HEK293 (cell line): Measurements from ENCODE around the gene KLK15.
A peak's percentile ranks its signal among the peaks of the same experiment; 100 is the strongest.

Source experiments
- CTCF ChIA-PET: fragments of 350-600 bp; formaldehyde crosslinking; extraction: SDS; loops from one replicate; lab custom pipeline; 2021; ENCODE audit warnings: antibody characterized with exemption; lab: Yijun Ruan, JAX
- POLR2A ChIA-PET: fragments of 300-600 bp; formaldehyde crosslinking; extraction: SDS; loops from one replicate; lab custom pipeline; 2020; ENCODE audit warnings: antibody characterized with exemption, inconsistent platforms; lab: Yijun Ruan, JAX
- H3K27ac ChIP-seq: fragments of 200-500 bp; sonication (Bioruptor generic); 2 replicates; pipeline ENCODE4 v1.5.1; 2014; ENCODE audit warnings: low read depth, low read length, control low read depth, inconsistent platforms; ENCODE audit errors: extremely low read depth
- H3K36me3 ChIP-seq, 2 experiments: fragments of 200-500 bp in 1 of 2; sonication (Bioruptor generic) in 1 of 2; 1 replicate in 1 of 2; 2 replicates in 1 of 2; pipeline ENCODE4 v1.5.1; 2014 to 2017; ENCODE audit warnings: inconsistent platforms in 2 of 2, low read length in 2 of 2; ENCODE audit not compliant: control insufficient read depth in 2 of 2, insufficient read depth in 1 of 2
- H3K4me1 ChIP-seq: fragments of 200-500 bp; sonication (Bioruptor generic); 2 replicates; pipeline ENCODE4 v1.5.1; 2014; ENCODE audit warnings: mild to moderate bottlenecking, low read length, inconsistent platforms; ENCODE audit not compliant: control insufficient read depth, insufficient read depth
- H3K4me3 ChIP-seq: 2 replicates; pipeline ENCODE4 v1.5.1; 2011; ENCODE audit warnings: low read depth, mild to moderate bottlenecking, control low read depth, low read length, moderate library complexity
- H3K9me3 ChIP-seq: fragments of 200-500 bp; sonication (Bioruptor generic); 2 replicates; pipeline ENCODE4 v1.5.1; 2014; ENCODE audit warnings: low read depth, low read length, inconsistent platforms; ENCODE audit not compliant: control insufficient read depth, insufficient read depth
- BCL11A ChIP-seq: fragments of 450-650 bp; formaldehyde crosslinking; IDR thresholded peaks from 2 replicates; pipeline ENCODE4 v1.5.1; 2016; ENCODE audit warnings: low read depth, missing biosample characterization, missing genetic modification characterization
- BCL11B ChIP-seq: fragments of 450-650 bp; formaldehyde crosslinking; IDR thresholded peaks from 2 replicates; pipeline ENCODE4 v1.5.1; 2016; ENCODE audit warnings: low read depth, missing biosample characterization, missing genetic modification characterization
- HIC1 ChIP-seq: fragments of 450-650 bp; formaldehyde crosslinking; IDR thresholded peaks from 2 replicates; pipeline ENCODE4 v1.5.1; 2016; ENCODE audit warnings: missing biosample characterization, missing genetic modification characterization
- PRDM1 ChIP-seq: fragments of 450-650 bp; formaldehyde crosslinking; IDR thresholded peaks from 2 replicates; pipeline ENCODE4; 2016; ENCODE audit warnings: missing biosample characterization, missing genetic modification characterization
- ZBTB21 ChIP-seq: fragments of 450-650 bp; formaldehyde crosslinking; IDR thresholded peaks from 2 replicates; pipeline ENCODE4 v1.5.1; 2017; ENCODE audit warnings: missing biosample characterization, missing genetic modification characterization
- ZNF140 ChIP-seq: fragments of 450-650 bp; formaldehyde crosslinking; IDR thresholded peaks from 2 replicates; pipeline ENCODE4 v1.5.1; 2016; ENCODE audit warnings: missing biosample characterization, missing genetic modification characterization
- ZNF18 ChIP-seq: fragments of 450-650 bp; formaldehyde crosslinking; IDR thresholded peaks from 2 replicates; pipeline ENCODE4 v1.5.1; 2016; ENCODE audit warnings: missing biosample characterization, missing genetic modification characterization
- ZNF274 ChIP-seq, 2 experiments: fragments of 200-500 bp in 1 of 2; fragments of 450-650 bp in 1 of 2; sonication (Bioruptor generic) in 1 of 2; formaldehyde crosslinking in 1 of 2; IDR thresholded peaks; 2 replicates each; pipeline versions ENCODE4 v1.5.1 to v1.6.1; 2014 to 2016; ENCODE audit warnings: borderline replicate concordance in 1 of 2, inconsistent platforms in 1 of 2, low read length in 1 of 2, missing biosample characterization in 1 of 2, missing genetic modification characterization in 1 of 2
- ZNF302 ChIP-seq: fragments of 450-650 bp; formaldehyde crosslinking; IDR thresholded peaks from 2 replicates; pipeline ENCODE4 v1.5.1; 2016; ENCODE audit warnings: missing biosample characterization, missing genetic modification characterization, low read depth
- ZNF48 ChIP-seq: fragments of 450-650 bp; formaldehyde crosslinking; IDR thresholded peaks from 2 replicates; pipeline ENCODE4 v1.5.1; 2016; ENCODE audit warnings: missing biosample characterization, missing genetic modification characterization
- ZNF558 ChIP-seq: fragments of 450-650 bp; formaldehyde crosslinking; IDR thresholded peaks from 2 replicates; pipeline ENCODE4 v1.5.1; 2016; ENCODE audit warnings: missing biosample characterization, missing genetic modification characterization
- ZNF621 ChIP-seq: fragments of 450-650 bp; formaldehyde crosslinking; IDR thresholded peaks from 2 replicates; pipeline ENCODE4 v1.5.1; 2017; ENCODE audit warnings: missing biosample characterization, missing genetic modification characterization
- ZNF623 ChIP-seq: fragments of 450-650 bp; formaldehyde crosslinking; IDR thresholded peaks from 2 replicates; pipeline ENCODE4 v1.5.1; 2016; ENCODE audit warnings: missing biosample characterization, missing genetic modification characterization
- ZNF626 ChIP-seq: fragments of 450-650 bp; sonication (Bioruptor Pico); formaldehyde crosslinking; IDR thresholded peaks from 2 replicates; pipeline ENCODE4 v1.5.1; 2018; ENCODE audit warnings: missing biosample characterization, missing genetic modification characterization, inconsistent platforms
- TF ChIP-seq, protein P1 (sequence below): fragments of 450-650 bp; formaldehyde crosslinking; IDR thresholded peaks from 2 replicates; pipeline ENCODE4 v1.5.1; 2016; ENCODE audit warnings: missing biosample characterization, missing genetic modification characterization
- TF ChIP-seq, protein P2 (sequence below): fragments of 450-650 bp; formaldehyde crosslinking; IDR thresholded peaks from 2 replicates; pipeline ENCODE4 v1.5.1; 2017; ENCODE audit warnings: missing biosample characterization, missing genetic modification characterization
- TF ChIP-seq, protein P3 (sequence below): fragments of 450-650 bp; formaldehyde crosslinking; IDR thresholded peaks from 2 replicates; pipeline ENCODE4 v1.5.1; 2016; ENCODE audit warnings: missing biosample characterization, missing genetic modification characterization

Gene KLK15

GRCh38 chr19:50798659-50799546 is 34.5 kb downstream of the KLK15 start (continued):
- TF ChIP-seq BCL11A (tag by site-specific recombination), result peak; percentile 37; the same call in 1 of the 2 replicates
- TF ChIP-seq, protein P1, sequence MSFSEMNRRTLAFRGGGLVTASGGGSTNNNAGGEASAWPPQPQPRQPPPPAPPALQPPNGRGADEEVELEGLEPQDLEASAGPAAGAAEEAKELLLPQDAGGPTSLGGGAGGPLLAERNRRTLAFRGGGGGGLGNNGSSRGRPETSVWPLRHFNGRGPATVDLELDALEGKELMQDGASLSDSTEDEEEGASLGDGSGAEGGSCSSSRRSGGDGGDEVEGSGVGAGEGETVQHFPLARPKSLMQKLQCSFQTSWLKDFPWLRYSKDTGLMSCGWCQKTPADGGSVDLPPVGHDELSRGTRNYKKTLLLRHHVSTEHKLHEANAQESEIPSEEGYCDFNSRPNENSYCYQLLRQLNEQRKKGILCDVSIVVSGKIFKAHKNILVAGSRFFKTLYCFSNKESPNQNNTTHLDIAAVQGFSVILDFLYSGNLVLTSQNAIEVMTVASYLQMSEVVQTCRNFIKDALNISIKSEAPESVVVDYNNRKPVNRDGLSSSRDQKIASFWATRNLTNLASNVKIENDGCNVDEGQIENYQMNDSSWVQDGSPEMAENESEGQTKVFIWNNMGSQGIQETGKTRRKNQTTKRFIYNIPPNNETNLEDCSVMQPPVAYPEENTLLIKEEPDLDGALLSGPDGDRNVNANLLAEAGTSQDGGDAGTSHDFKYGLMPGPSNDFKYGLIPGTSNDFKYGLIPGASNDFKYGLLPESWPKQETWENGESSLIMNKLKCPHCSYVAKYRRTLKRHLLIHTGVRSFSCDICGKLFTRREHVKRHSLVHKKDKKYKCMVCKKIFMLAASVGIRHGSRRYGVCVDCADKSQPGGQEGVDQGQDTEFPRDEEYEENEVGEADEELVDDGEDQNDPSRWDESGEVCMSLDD (tag by site-specific recombination), result peak; percentile 37; the same call in 1 of the 2 replicates
- no peak for TF ChIP-seq ZNF140 (tag by site-specific recombination)
- no peak for TF ChIP-seq ZNF558 (tag by site-specific recombination)
- 0 out of 2 replicates have a peak, but pooled peaks have one; percentile 16 for TF ChIP-seq BCL11B (tag by site-specific recombination)
- TF ChIP-seq, protein P2, sequence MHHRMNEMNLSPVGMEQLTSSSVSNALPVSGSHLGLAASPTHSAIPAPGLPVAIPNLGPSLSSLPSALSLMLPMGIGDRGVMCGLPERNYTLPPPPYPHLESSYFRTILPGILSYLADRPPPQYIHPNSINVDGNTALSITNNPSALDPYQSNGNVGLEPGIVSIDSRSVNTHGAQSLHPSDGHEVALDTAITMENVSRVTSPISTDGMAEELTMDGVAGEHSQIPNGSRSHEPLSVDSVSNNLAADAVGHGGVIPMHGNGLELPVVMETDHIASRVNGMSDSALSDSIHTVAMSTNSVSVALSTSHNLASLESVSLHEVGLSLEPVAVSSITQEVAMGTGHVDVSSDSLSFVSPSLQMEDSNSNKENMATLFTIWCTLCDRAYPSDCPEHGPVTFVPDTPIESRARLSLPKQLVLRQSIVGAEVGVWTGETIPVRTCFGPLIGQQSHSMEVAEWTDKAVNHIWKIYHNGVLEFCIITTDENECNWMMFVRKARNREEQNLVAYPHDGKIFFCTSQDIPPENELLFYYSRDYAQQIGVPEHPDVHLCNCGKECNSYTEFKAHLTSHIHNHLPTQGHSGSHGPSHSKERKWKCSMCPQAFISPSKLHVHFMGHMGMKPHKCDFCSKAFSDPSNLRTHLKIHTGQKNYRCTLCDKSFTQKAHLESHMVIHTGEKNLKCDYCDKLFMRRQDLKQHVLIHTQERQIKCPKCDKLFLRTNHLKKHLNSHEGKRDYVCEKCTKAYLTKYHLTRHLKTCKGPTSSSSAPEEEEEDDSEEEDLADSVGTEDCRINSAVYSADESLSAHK (tag by site-specific recombination), result no peak
- no peak for TF ChIP-seq ZNF621
- no peak for TF ChIP-seq ZNF18 (tag by site-specific recombination)
- no peak for TF ChIP-seq ZNF274 (IDR thresholded peaks at IDR 0.05; ENCODE audit: low read length)
- TF ChIP-seq ZNF274 (tag by site-specific recombination; IDR thresholded peaks at IDR 0.05; ENCODE audit: borderline replicate concordance), result no peak
- no peak for TF ChIP-seq ZNF623
- no peak for TF ChIP-seq ZBTB21
- TF ChIP-seq ZNF626 (tag by site-specific recombination), result no peak

DNA sequence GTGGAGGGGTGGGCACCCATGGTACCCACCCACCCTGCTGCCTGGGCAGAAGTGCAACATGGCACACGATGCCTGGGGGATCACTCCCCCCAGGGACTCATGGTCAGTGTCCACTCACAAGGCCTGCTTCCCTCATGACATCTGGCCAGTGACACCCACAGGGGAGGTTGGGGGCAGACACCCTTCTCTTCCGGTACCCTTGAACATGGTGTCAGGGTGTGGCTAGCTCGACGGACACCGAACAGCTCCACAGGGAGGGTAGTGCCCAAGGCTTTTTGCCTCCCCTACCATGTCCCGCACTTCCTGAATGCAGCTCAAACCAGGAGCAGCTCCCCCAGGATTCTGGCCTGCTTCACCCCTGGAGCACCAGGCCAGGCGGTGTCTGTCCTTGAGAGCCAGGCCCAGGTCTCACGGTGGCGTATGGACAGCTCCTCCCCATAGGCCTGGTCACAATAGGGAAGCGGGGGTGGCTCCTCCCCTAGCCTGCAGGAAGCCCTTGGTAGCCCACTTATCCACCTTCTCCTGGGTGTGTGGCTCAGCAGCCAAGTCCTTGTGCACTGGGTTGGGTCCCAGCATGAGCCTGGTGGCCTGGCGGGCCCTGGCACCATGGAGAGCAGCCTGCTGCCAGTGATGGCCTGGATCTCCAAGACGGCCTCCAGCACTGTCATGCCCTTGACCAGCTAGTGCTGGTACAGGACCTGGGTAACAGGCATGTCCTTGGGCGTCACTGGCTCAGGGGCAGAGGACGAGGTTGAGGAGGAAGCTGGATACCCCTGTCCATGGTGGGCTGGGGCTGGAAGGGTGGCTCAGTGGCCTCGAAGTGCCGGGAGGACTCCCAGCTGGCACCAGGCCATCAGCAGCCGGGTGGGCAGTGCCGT is 35.4 kb downstream of the KLK15 start:
- peaks cover 15% of the 10 kb centered on the region for H3K4me1 ChIP-seq
- no peak overlapping the region; the same call in 1 of the 2 replicates for H3K27ac ChIP-seq
- CTCF ChIA-PET, result interaction anchor here (0.6 to 9.4 kb wide), 3 partner anchors 46 to 123 kb away, joined by 3 to 79 read pairs (median 4); no protein-coding TSS in a partner anchor
- no peak overlapping the region for H3K4me3 ChIP-seq
- no peaks in the 10 kb centered on the region for H3K9me3 ChIP-seq
- H3K36me3 ChIP-seq, result peaks cover 34 to 76% of the 10 kb centered on the region in 2 experiments
- POLR2A ChIA-PET, result interaction anchor here (0.5 to 1.1 kb wide), 4 partner anchors 73 to 479 kb away, joined by 3 read pairs; partner anchors contain the start of gene POLD1
- TF ChIP-seq ZNF48, result no peak
- TF ChIP-seq, protein P3, sequence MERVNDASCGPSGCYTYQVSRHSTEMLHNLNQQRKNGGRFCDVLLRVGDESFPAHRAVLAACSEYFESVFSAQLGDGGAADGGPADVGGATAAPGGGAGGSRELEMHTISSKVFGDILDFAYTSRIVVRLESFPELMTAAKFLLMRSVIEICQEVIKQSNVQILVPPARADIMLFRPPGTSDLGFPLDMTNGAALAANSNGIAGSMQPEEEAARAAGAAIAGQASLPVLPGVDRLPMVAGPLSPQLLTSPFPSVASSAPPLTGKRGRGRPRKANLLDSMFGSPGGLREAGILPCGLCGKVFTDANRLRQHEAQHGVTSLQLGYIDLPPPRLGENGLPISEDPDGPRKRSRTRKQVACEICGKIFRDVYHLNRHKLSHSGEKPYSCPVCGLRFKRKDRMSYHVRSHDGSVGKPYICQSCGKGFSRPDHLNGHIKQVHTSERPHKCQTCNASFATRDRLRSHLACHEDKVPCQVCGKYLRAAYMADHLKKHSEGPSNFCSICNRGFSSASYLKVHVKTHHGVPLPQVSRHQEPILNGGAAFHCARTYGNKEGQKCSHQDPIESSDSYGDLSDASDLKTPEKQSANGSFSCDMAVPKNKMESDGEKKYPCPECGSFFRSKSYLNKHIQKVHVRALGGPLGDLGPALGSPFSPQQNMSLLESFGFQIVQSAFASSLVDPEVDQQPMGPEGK, result peak; percentile 26; the same call in 1 of the 2 replicates
- TF ChIP-seq PRDM1 (tag by site-specific recombination), result no peak
- TF ChIP-seq ZNF302 (tag by site-specific recombination), result no peak
- TF ChIP-seq HIC1 (tag by site-specific recombination), result peak; percentile 81
